Subcutaneous adipose tissue (tissue), 4 donors: ENCODE measurements around the gene MAP1LC3B. TPM values are rescaled to one million over a fixed set of nuclear protein-coding genes. Genes with fewer than 3 reads are reported as not detected.

Experiments
- CTCF ChIP-seq: fragments of 450-650 bp; IDR thresholded peaks from one replicate; pipeline ENCODE4 v1.5.1; 2016; ENCODE audit warnings: low read depth, mild to moderate bottlenecking, control low read depth, antibody characterized with exemption, moderate library complexity
- total RNA-seq, 4 donors: library from RNA; depleted of rRNA; stranded (reverse); fragments of >200 nt; gene quantifications; one replicate each; pipeline ENCODE4 v1.1.0, GENCODE V29; 2016

Gene MAP1LC3B
- total RNA-seq, 4 donors from 2014 or later = 81.7 to 172 (median 101) TPM

- no peak for TF ChIP-seq CTCF
Observed at GRCh38 chr16:87393680-87394055, 1.5 kb downstream of the MAP1LC3B start.

DNA sequence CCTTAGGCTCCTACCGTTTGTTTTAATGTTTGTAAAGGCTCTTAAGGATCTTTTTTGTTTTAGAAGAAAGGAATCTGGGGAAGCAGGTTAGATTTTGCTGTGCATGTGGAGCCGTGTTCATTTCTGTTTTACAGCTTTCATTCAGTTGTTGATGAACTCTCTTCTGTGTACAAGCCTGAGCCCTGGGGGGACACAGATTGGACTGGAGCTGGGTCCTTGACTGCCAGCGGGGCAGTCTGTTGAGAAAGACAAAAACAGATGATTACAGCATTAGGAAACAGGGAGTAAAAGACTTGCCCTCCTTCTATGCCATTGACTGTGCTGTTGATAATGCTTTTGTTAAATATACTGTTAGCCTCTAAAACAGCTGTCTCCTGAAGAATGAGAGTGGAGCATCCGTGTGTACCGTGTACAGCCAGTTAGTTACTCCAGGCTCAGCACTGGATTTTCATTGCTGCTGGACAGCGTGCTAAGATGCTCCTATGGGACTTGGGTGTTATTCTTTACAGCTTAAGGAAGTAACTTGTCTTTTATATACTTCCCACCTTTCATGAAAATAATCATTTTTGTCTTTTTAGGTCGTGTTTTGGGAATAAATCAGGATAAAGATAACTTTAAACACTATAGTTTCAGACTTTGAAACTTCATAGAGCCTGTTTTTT lies 3.2 kb downstream of the MAP1LC3B start:
- TF ChIP-seq CTCF = no peak

DNA sequence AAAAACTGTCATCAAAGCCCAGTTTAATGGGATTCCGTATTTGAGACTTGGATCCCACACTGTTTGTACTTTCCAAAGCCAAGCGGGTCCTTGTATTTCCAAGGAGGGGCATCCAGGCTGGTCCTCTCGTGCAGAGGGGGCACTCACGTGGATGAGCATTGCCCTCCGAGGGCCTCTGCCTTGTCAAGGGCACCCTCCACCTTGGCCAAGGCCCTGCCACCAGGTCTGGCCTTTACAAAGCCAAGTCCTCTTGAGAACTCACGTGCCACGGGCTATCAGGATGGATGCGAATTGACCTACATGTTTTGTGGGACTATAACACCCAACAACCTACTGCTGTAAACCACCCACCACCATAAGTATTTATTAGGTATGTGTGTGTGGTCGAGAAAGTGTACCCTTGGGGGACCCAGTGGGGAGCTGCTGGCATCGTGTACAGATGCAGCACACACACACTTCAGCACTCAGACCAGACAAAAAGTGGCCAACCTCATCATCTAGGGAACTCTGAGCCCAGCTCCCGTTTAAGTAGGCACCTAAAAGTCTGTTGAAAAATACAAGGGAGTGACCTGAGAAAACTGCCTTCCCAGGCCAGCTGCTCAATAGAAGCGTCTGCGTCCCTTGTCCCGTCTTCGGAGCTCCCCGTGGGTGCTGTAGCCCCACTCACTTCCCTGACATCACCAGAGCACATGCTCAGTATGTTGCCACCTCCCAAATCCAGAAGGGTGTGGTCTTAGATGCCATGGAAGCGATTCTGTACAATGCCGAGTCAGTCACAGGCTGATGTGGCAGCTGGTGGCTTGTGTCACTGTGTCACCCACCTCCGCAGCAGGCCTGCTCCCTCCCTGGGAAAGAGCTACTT lies 12.9 kb downstream of the MAP1LC3B start:
- TF ChIP-seq CTCF = no peak

- no peak for TF ChIP-seq CTCF
Observed at GRCh38 chr16:87406495-87407088, 14.5 kb downstream of the MAP1LC3B start.

DNA sequence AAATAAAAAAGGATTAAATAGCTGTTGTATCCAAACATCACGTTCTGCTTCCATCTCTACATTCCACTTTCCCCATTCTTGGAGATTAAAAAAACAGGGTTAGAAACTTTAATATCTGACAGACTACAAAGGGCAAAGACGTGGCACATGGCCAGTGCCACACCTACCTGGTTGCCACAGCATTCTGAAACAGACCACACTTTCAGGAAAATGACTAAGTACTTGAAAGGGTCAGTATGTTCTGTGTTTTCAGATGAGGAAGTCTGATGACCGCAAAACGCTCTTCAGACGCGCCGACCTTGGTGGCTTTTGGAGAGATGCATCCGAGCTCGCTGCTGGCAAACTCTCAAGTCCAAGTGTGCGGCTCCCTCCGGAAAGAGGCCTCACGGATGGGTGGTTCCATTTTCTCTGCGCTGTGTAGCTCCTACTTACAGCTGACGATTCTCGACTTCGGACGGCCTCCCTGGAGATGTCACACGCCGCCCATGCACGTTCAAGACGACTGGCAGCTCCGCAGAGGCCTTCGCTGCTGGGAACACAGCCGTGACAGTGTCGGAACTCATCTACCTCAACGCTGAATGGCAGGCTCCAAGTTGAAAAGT lies 15.5 kb downstream of the MAP1LC3B start:
- no peak for TF ChIP-seq CTCF

GRCh38 chr16:87409153-87409552 lies 17.0 kb downstream of the MAP1LC3B start:
- TF ChIP-seq CTCF = no peak

- no peak for TF ChIP-seq CTCF
Observed at GRCh38 chr16:87409781-87410180, 17.6 kb downstream of the MAP1LC3B start.
